Progenitor cell of endocrine pancreas (in vitro differentiated cells): Measurements from ENCODE around the gene CHST14. TPM values are rescaled to one million over a fixed set of nuclear protein-coding genes. Genes with fewer than 3 reads are reported as not detected.

Source experiments
- DNase-seq: peaks from one replicate; pipeline ENCODE4 v3.0.0; 2021; ENCODE audit warnings: low spot score; ENCODE audit not compliant: unreplicated experiment
- H3K27ac Mint-ChIP-seq: 2 replicates; pipeline ENCODE4 v1.8.0; 2021; ENCODE audit warnings: mild to moderate bottlenecking, moderate library complexity, mixed read lengths
- H3K27me3 Mint-ChIP-seq: 2 replicates; pipeline ENCODE4 v1.8.0; 2021; ENCODE audit warnings: mixed read lengths
- H3K36me3 Mint-ChIP-seq: 2 replicates; pipeline ENCODE4 v1.8.0; 2022; ENCODE audit warnings: mixed read lengths; ENCODE audit not compliant: insufficient read depth
- H3K4me1 Mint-ChIP-seq: 2 replicates; pipeline ENCODE4 v1.8.0; 2021; ENCODE audit warnings: low read depth, mixed read lengths
- H3K4me3 Mint-ChIP-seq: 2 replicates; pipeline ENCODE4 v1.8.0; 2021; ENCODE audit warnings: low read depth, mild to moderate bottlenecking, moderate library complexity, mixed read lengths
- H3K9me3 Mint-ChIP-seq: 2 replicates; pipeline ENCODE4 v1.8.0; 2021; ENCODE audit warnings: low read depth, mixed read lengths
- total RNA-seq: library from RNA; stranded (reverse); gene quantifications from 2 replicates; pipeline ENCODE4 v1.2.1, GENCODE V29; 2021
- TF ChIP-seq, protein P1 (sequence below): fragments of 200-600 bp; sonication (generic); IDR thresholded peaks from one replicate; pipeline ENCODE4 v1.5.0; 2021; ENCODE audit warnings: antibody characterized with exemption, mild to moderate bottlenecking; ENCODE audit not compliant: unreplicated experiment

Gene CHST14
- total RNA-seq, 1 donor from 2014 or later: 29.1 TPM

DNA sequence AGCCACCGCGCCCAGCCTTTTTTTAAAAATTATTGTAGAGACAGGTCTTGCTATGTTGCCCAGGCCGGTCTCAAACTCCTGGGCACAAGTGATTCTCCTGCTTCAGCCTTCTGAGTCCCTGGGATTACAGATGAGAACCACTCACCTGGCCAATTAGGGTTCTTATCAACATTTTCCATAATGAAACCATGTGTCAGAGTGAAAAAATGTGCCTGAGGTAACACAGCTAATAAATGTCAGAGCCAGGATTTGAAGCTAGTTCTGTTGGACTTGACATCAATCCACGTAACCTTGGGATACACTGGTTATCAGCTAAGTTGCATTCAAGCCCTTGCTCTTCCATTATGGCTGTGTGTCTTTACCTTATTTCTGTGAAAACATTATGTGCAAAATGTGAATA lies 29.1 kb downstream of the CHST14 start:
- H3K27me3 Mint-ChIP-seq: peaks cover 32% of the 10 kb centered on the region
- H3K4me1 Mint-ChIP-seq: no peaks in the 10 kb centered on the region
- H3K36me3 Mint-ChIP-seq: no peaks in the 10 kb centered on the region

DNA sequence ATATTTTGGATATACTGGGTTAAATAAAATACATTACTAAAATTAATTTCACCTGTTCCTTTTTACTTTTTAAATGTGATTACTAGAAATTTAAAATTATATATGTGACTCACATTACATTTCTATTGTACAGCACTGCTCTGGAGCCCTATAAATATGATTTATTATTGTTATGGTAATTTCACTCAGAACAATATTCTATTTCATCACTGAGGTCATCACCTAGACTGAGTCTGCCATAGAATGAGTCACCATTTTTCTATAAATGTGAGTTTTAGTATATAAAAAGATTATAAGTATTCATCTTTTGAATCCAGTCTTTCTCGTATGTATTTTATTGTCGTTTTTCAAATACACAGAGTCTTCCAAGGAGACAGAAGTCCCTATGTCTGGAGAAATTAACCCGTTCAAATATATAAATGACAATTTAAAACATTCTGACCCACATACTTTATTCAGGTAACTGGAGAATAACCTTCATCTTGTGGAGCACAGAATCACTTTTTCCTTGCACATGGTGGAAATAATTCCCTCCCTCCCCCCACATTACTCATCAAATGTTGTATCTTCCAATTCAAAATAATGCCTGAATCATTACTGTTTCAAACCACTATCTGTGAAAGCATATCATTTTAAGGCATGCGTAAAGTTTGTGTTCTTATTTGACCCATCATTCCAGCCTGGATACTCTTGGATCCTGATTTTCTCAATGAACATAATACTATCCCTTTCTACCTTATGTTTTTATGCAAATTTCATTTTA lies 30.0 kb downstream of the CHST14 start:
- H3K36me3 Mint-ChIP-seq: no peaks in the 10 kb centered on the region
- H3K4me1 Mint-ChIP-seq: no peaks in the 10 kb centered on the region
- H3K4me3 Mint-ChIP-seq: no peak overlapping the region
- DNase-seq: no peak
- TF ChIP-seq, protein P1, sequence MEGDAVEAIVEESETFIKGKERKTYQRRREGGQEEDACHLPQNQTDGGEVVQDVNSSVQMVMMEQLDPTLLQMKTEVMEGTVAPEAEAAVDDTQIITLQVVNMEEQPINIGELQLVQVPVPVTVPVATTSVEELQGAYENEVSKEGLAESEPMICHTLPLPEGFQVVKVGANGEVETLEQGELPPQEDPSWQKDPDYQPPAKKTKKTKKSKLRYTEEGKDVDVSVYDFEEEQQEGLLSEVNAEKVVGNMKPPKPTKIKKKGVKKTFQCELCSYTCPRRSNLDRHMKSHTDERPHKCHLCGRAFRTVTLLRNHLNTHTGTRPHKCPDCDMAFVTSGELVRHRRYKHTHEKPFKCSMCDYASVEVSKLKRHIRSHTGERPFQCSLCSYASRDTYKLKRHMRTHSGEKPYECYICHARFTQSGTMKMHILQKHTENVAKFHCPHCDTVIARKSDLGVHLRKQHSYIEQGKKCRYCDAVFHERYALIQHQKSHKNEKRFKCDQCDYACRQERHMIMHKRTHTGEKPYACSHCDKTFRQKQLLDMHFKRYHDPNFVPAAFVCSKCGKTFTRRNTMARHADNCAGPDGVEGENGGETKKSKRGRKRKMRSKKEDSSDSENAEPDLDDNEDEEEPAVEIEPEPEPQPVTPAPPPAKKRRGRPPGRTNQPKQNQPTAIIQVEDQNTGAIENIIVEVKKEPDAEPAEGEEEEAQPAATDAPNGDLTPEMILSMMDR: no peak
- no peak overlapping the region for H3K27ac Mint-ChIP-seq
- H3K27me3 Mint-ChIP-seq: peaks cover 33% of the 10 kb centered on the region
- H3K9me3 Mint-ChIP-seq: no peaks in the 10 kb centered on the region

More for the DNA sequence above, 29.1 kb downstream of the CHST14 start:
- H3K27ac Mint-ChIP-seq: no peak overlapping the region
- no peak overlapping the region for H3K4me3 Mint-ChIP-seq
- H3K9me3 Mint-ChIP-seq: no peaks in the 10 kb centered on the region
- TF ChIP-seq, protein P1: no peak
- no peak for DNase-seq

- H3K27me3 Mint-ChIP-seq: peaks cover 37% of the 10 kb centered on the region
- H3K27ac Mint-ChIP-seq: no peak overlapping the region
- TF ChIP-seq, protein P1: no peak
- peaks cover under 1% of the 10 kb centered on the region for H3K4me1 Mint-ChIP-seq
- no peaks in the 10 kb centered on the region for H3K36me3 Mint-ChIP-seq
- H3K4me3 Mint-ChIP-seq: no peak overlapping the region
- DNase-seq: no peak
- no peaks in the 10 kb centered on the region for H3K9me3 Mint-ChIP-seq
Measured at GRCh38 chr15:40501487-40501886, 30.7 kb downstream of the CHST14 start.

- TF ChIP-seq, protein P1: peak; percentile 78
- Mint-ChIP-seq H3K4me1 (peaks cover 11% of the 10 kb centered on the region), H3K27me3 (peaks cover 59% of the 10 kb centered on the region), H3K36me3 (no peaks in the 10 kb centered on the region), H3K27ac (peak overlapping the region; percentile 17), H3K4me3 (peak overlapping the region; percentile 35), H3K9me3 (no peaks in the 10 kb centered on the region)
- DNase-seq: peak; percentile 78
Measured at GRCh38 chr15:40506964-40507571, 36.3 kb downstream of the CHST14 start.

GRCh38 chr15:40508216-40508615 lies 37.4 kb downstream of the CHST14 start:
- no peaks in the 10 kb centered on the region for H3K36me3 Mint-ChIP-seq
- H3K27me3 Mint-ChIP-seq: peaks cover 63% of the 10 kb centered on the region
- H3K9me3 Mint-ChIP-seq: no peaks in the 10 kb centered on the region
- H3K4me1 Mint-ChIP-seq: peaks cover 13% of the 10 kb centered on the region
- no peak overlapping the region for H3K27ac Mint-ChIP-seq
- H3K4me3 Mint-ChIP-seq: no peak overlapping the region
- DNase-seq: no peak
- TF ChIP-seq, protein P1: no peak
